ENCODE measurements around the gene ZSWIM3.

The ZSWIM3 gene

DNA sequence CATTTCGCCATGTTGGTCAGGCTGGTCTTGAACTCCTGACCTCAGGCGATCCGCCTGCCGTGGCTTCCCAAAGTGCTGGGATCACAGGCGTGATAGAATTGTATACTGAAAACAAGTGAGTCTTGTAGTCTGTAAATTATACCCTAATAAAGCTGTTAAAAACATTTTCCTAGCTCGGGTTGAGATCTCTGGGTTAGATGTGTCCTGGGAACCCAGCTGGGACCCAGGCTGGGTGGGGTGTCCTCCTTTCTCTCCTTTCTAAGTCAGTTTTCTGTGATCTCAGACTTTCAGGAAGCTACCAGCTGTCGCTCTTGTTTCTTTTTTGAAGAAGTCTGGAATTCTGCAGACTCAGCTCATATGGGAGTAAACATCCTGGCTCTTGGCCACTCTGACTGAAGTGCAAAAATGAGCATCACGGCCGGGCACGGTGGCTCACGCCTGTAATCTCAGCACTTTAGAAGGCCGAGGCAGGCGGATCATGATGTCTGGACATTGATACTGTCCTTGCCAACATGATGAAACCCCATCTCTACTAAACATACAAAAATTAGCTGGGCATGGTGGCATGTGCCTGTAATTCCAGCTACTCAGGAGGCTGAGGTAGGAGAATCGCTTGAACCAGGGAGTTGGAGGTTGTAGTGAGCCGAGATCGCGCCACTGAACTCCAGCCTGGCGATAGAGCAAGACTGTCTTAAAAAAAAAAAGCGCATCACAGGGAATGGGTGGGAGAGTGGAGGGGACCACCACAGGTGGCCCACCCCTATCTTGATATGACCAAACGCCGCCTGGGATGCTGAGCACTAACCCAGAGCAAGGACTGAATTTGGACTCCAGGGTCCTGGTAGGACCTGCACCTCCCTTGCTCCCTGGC is 67.2 kb downstream of the ZSWIM3 start:
- no peak for TF ChIP-seq ZNF274 (IDR thresholded peaks at IDR 0.05; ENCODE audit: low read depth, low read length)
- H3K4me3 ChIP-seq (ENCODE audit: low read length) = no peak overlapping the region

DNA sequence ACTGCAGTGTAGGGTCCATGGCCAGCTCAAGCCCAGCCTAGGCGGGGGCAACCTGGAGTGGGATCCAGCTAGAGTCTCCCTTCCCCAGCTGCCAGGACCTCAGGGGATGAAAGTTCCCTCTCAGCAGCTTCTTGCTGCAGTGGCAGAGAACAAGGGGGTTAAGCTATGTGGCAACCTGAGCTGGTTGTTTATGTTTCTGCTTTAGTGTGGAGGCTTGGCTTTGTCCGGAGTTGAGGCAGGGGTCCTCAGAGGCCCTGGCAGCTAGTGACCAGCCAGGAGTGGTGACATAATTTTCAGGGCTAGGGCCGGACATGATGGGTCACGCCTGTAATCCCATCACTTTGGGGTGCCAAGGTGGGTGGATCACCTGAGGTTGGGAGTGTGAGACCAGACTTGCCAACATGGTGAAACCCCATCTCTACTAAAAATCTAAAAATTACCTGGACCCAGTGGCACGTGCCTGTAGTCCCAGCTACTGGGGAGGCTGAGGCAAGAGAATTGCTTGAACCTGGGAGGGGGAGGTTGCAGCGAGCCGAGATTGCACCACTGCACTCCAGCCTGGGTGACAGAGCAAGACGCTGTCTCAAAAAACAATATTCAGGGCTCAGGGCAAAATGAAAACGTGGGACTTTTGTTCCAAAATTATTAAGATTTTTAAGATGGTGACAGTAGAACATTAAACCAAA is 68.5 kb downstream of the ZSWIM3 start:
- TF ChIP-seq ZNF274 (IDR thresholded peaks at IDR 0.05; ENCODE audit: low read depth, low read length) = no peak
- H3K4me3 ChIP-seq (ENCODE audit: low read length) = no peak overlapping the region

DNA sequence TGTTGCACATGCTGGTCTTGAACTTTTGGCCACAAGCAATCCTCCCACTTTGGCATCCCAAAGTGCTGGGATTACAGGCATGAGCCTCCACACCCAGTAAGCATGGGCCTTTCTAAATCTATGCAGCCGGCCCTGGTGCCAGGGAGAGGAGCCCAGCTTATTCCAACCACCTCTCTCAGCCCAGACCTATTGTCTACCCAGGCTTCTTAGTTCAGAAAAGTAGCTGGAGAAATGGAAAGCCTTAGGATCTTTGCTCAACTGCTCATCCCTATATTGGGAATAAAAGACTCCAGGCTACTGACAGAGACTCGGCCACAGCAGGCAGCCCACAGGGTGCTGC is 69.3 kb downstream of the ZSWIM3 start:
- no peak for TF ChIP-seq ZNF274 (IDR thresholded peaks at IDR 0.05; ENCODE audit: low read depth, low read length)
- H3K4me3 ChIP-seq (ENCODE audit: low read length) = no peak overlapping the region

DNA sequence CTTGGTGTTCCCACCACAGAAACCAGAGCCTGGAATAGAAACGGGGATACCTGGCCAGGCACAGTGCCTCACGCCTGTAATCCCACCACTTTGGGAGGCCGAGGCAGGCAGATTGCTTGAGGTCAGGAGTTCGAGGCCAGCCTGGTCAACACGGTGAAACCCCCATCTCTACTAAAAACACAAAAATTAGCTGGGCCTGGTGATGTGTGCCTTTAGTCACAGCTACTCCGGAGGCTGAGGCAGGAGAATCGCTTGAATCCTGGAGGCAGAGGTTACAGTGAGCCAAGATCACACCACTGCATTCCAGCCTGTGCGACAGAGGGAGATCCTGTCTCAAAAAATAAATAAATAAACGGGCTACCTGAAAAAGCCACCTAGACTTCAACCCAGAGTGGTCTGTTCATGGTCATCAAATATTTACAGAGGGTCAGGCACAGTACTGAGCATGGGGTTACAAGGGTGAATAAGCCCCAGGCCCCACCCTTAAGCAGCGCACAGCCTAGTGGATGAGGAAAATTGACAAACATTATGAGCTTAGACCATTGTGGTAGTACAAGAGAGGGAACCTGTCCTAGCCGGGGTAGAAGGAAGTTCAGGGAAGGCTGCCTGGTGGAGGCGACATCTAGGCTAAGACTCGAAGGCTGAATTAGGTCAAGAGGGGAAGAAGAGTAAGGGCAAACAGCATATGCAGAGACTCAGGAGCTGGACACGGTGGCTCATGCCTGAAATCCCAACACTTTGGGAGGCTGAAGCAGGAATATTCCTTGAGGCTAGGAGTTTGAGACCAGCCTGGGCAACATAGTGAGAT is 69.9 kb downstream of the ZSWIM3 start:
- no peak for TF ChIP-seq ZNF274 (IDR thresholded peaks at IDR 0.05; ENCODE audit: low read depth, low read length)
- H3K4me3 ChIP-seq (ENCODE audit: low read length) = no peak overlapping the region
